ENCODE data around the gene GPHN. TPM values are rescaled to one million over a fixed set of nuclear protein-coding genes. Genes with fewer than 3 reads are reported as not detected.

GPHN gene
- total RNA-seq, 2 experiments from 2014 or later = 10.0 to 10.7 TPM

- H3K9me3 Mint-ChIP-seq = peaks cover 2% of the 10 kb centered on the region
- H3K4me3 Mint-ChIP-seq = no peak overlapping the region
- POLR2A ChIA-PET = interaction anchor here (0.9 kb wide), 1 partner anchor 117 kb away, joined by 3 read pairs; the partner anchor contains the start of gene GPHN
- Histone ChIP-seq H3K9me3 (ENCODE audit: control insufficient read depth in 1 of 2, insufficient read depth in 1 of 2, low read length in 2 of 2) (peaks cover 0 to 16% of the 10 kb centered on the region in 2 experiments), H3K4me3 (ENCODE audit: low read length) (no peak overlapping the region), H3K4me1 (ENCODE audit: insufficient read depth, low read length) (no peaks in the 10 kb centered on the region), H3K27ac (ENCODE audit: low read depth in 1 of 2, low read length in 2 of 2) (no peak overlapping the region), H3K27me3 (ENCODE audit: control insufficient read depth in 1 of 2, insufficient read depth in 2 of 2, low read length in 2 of 2) (no peaks in the 10 kb centered on the region), H3K36me3 (ENCODE audit: insufficient read depth, low read length) (no peaks in the 10 kb centered on the region)
- DNase-seq (peak in 7 of 14 experiments; percentile 4 to 42 (median 26)), ATAC-seq (ENCODE audit: poor library complexity) (no peak)
- peaks cover 9% of the 10 kb centered on the region for H3K4me1 Mint-ChIP-seq (ENCODE audit: low read depth)
- peaks cover 10% of the 10 kb centered on the region for H3K36me3 Mint-ChIP-seq (ENCODE audit: low read depth)
- H3K27me3 Mint-ChIP-seq = no peaks in the 10 kb centered on the region
- intact Hi-C loops (cut with DNase I, micrococcal nuclease) = loop anchor here (5.0 to 10.0 kb wide), 2 partner anchors 660 to 663 kb away; no protein-coding TSS in a partner anchor
- H3K27ac Mint-ChIP-seq = no peak overlapping the region
- CTCF ChIA-PET = no interaction called here
- TF ChIP-seq CTCF (IDR thresholded peaks at IDR 0.05) = peak; percentile 41
These were observed 116.5 kb downstream of the GPHN start for GRCh38 chr14:66624336-66624937.

GRCh38 chr14:66628636-66629035 is 120.7 kb downstream of the GPHN start:
- Mint-ChIP-seq H3K36me3 (ENCODE audit: low read depth) (no peaks in the 10 kb centered on the region), H3K27me3 (no peaks in the 10 kb centered on the region), H3K4me3 (no peak overlapping the region), H3K4me1 (ENCODE audit: low read depth) (peaks cover 9% of the 10 kb centered on the region), H3K27ac (no peak overlapping the region), H3K9me3 (no peaks in the 10 kb centered on the region)
- Histone ChIP-seq H3K4me1 (ENCODE audit: insufficient read depth, low read length) (no peaks in the 10 kb centered on the region), H3K4me3 (ENCODE audit: low read length) (no peak overlapping the region), H3K36me3 (ENCODE audit: insufficient read depth, low read length) (no peaks in the 10 kb centered on the region), H3K27ac (ENCODE audit: low read depth in 1 of 2, low read length in 2 of 2) (no peak overlapping the region), H3K9me3 (ENCODE audit: control insufficient read depth in 1 of 2, insufficient read depth in 1 of 2, low read length in 2 of 2) (peaks cover 0 to 6% of the 10 kb centered on the region in 2 experiments), H3K27me3 (ENCODE audit: control insufficient read depth in 1 of 2, insufficient read depth in 2 of 2, low read length in 2 of 2) (no peaks in the 10 kb centered on the region)
- no peak for ATAC-seq (ENCODE audit: poor library complexity)
- no peak for DNase-seq
- no peak for TF ChIP-seq CTCF (IDR thresholded peaks at IDR 0.05)
- intact Hi-C loops (cut with DNase I, micrococcal nuclease) = loop anchor here in 1 of 2 experiments (10.0 kb wide), 1 partner anchor 656 kb away; no protein-coding TSS in a partner anchor
- ChIA-PET POLR2A (no interaction called here), CTCF (interaction anchor here (0.6 kb wide), 1 partner anchor 157 kb away, joined by 3 read pairs; no protein-coding TSS in a partner anchor)

GRCh38 chr14:66629499-66629898 is 121.6 kb downstream of the GPHN start:
- H3K9me3 Mint-ChIP-seq = no peaks in the 10 kb centered on the region

More at GRCh38 chr14:66629499-66629898, 121.6 kb downstream of the GPHN start:
- Histone ChIP-seq H3K27me3 (ENCODE audit: control insufficient read depth in 1 of 2, insufficient read depth in 2 of 2, low read length in 2 of 2) (no peaks in the 10 kb centered on the region), H3K9me3 (ENCODE audit: control insufficient read depth in 1 of 2, insufficient read depth in 1 of 2, low read length in 2 of 2) (peaks cover 0 to 6% of the 10 kb centered on the region in 2 experiments), H3K27ac (ENCODE audit: low read depth in 1 of 2, low read length in 2 of 2) (no peak overlapping the region), H3K36me3 (ENCODE audit: insufficient read depth, low read length) (no peaks in the 10 kb centered on the region), H3K4me1 (ENCODE audit: insufficient read depth, low read length) (no peaks in the 10 kb centered on the region), H3K4me3 (ENCODE audit: low read length) (no peak overlapping the region)
- no peak for TF ChIP-seq CTCF (IDR thresholded peaks at IDR 0.05)
- ChIA-PET POLR2A (no interaction called here), CTCF (no interaction called here)
- Mint-ChIP-seq H3K27ac (no peak overlapping the region), H3K36me3 (ENCODE audit: low read depth) (no peaks in the 10 kb centered on the region), H3K27me3 (no peaks in the 10 kb centered on the region), H3K4me1 (ENCODE audit: low read depth) (peaks cover under 1% of the 10 kb centered on the region), H3K4me3 (no peak overlapping the region)
- ATAC-seq (ENCODE audit: poor library complexity) = no peak
- intact Hi-C loops (cut with DNase I, micrococcal nuclease) = loop anchor here in 1 of 2 experiments (10.0 kb wide), 1 partner anchor 655 kb away; no protein-coding TSS in a partner anchor
- no peak for DNase-seq
